DND-41 (cell line): ENCODE data around the gene HIVEP2.

ENCODE experiments used
- ATAC-seq: fragments of 200-7000 bp; cut with Tn5 transposase; 3 replicates; pipeline ENCODE4 v1.9.1; 2021; ENCODE audit warnings: low read depth; ENCODE audit not compliant: insufficient read depth
- DNase-seq: peaks from one replicate; pipeline ENCODE4 v3.0.0-alpha.2; 2020
- H2AFZ ChIP-seq: 2 replicates; pipeline ENCODE4 v1.6.0; 2012; ENCODE audit warnings: low read depth, low read length
- H3K27ac ChIP-seq: 2 replicates; pipeline ENCODE4 v1.5.1; 2012; ENCODE audit warnings: low read length, inconsistent platforms
- H3K27me3 ChIP-seq: fragments of 200-600 bp; sonication (generic); 2 replicates; pipeline ENCODE4 v1.6.0; 2012; ENCODE audit warnings: low read length, mild to moderate bottlenecking, inconsistent platforms; ENCODE audit not compliant: insufficient read depth, poor library complexity
- H3K36me3 ChIP-seq: 2 replicates; pipeline ENCODE4 v1.5.1; 2012; ENCODE audit warnings: low read length, inconsistent platforms; ENCODE audit not compliant: insufficient read depth
- H3K4me1 ChIP-seq: 2 replicates; pipeline ENCODE4 v1.5.1; 2012; ENCODE audit warnings: mild to moderate bottlenecking, low read length; ENCODE audit not compliant: insufficient read depth
- H3K4me2 ChIP-seq: 2 replicates; pipeline ENCODE4 v1.6.0; 2012; ENCODE audit warnings: mild to moderate bottlenecking, moderate library complexity, low read length, inconsistent platforms; ENCODE audit not compliant: insufficient read depth
- H3K4me3 ChIP-seq, 2 experiments: fragments of 200-600 bp in 1 of 2; shearing (Covaris generic) in 1 of 2; 2 replicates each; pipeline ENCODE4 v1.5.1; 2012 to 2016; ENCODE audit warnings: inconsistent platforms in 2 of 2, low read length in 2 of 2, mild to moderate bottlenecking in 2 of 2, low read depth in 1 of 2, moderate library complexity in 1 of 2
- H3K79me2 ChIP-seq: 2 replicates; pipeline ENCODE4 v1.6.0; 2012; ENCODE audit warnings: low read length, inconsistent platforms; ENCODE audit not compliant: insufficient read depth
- H3K9ac ChIP-seq: 2 replicates; pipeline ENCODE4 v1.6.0; 2012; ENCODE audit warnings: low read depth, mild to moderate bottlenecking, inconsistent platforms, low read length, moderate library complexity
- H3K9me3 ChIP-seq: 2 replicates; pipeline ENCODE4 v1.5.1; 2012; ENCODE audit warnings: low read length, moderate library complexity, mild to moderate bottlenecking, inconsistent platforms; ENCODE audit not compliant: insufficient read depth, severe bottlenecking
- H4K20me1 ChIP-seq: 2 replicates; pipeline ENCODE4 v1.6.0; 2012; ENCODE audit warnings: low read length; ENCODE audit not compliant: insufficient read depth
- CTCF ChIP-seq: IDR thresholded peaks from 2 replicates; pipeline ENCODE4 v1.5.1; 2012; ENCODE audit warnings: borderline replicate concordance, low read length, moderate library complexity, mild to moderate bottlenecking; ENCODE audit not compliant: poor library complexity, severe bottlenecking; ENCODE audit errors: extremely low read depth
- EZH2 ChIP-seq: IDR thresholded peaks from 3 replicates; pipeline ENCODE4 v1.6.1; 2012; ENCODE audit warnings: borderline replicate concordance, low read depth, mild to moderate bottlenecking, moderate library complexity, low read length, inconsistent platforms; ENCODE audit not compliant: severe bottlenecking

The HIVEP2 gene

GRCh38 chr6:142833798-142834197 is 111.2 kb downstream of the HIVEP2 start:
- ATAC-seq, result no peak
- Histone ChIP-seq H3K9ac (no peak overlapping the region), H2AFZ (no peak overlapping the region), H3K9me3 (no peaks in the 10 kb centered on the region), H3K27me3 (no peaks in the 10 kb centered on the region), H3K4me3 (no peak overlapping the region), H3K27ac (no peak overlapping the region), H3K36me3 (0 out of 2 replicates have a peak, but pooled peaks cover 7% of the 10 kb centered on the region), H3K79me2 (no peaks in the 10 kb centered on the region), H3K4me2 (no peak overlapping the region), H3K4me1 (no peaks in the 10 kb centered on the region), H4K20me1 (no peaks in the 10 kb centered on the region)
- DNase-seq, result no peak
- TF ChIP-seq EZH2, result no peak
- TF ChIP-seq CTCF, result no peak

- Histone ChIP-seq H4K20me1 (no peaks in the 10 kb centered on the region), H2AFZ (no peak overlapping the region), H3K4me2 (no peak overlapping the region), H3K27ac (no peak overlapping the region), H3K4me3 (no peak overlapping the region), H3K27me3 (no peaks in the 10 kb centered on the region), H3K36me3 (0 out of 2 replicates have a peak, but pooled peaks cover 7% of the 10 kb centered on the region), H3K9ac (no peak overlapping the region), H3K79me2 (no peaks in the 10 kb centered on the region), H3K4me1 (no peaks in the 10 kb centered on the region), H3K9me3 (no peaks in the 10 kb centered on the region)
- DNase-seq, result no peak
- ATAC-seq, result no peak
- TF ChIP-seq EZH2, result no peak
- TF ChIP-seq CTCF, result no peak
These were observed 111.9 kb downstream of the HIVEP2 start for GRCh38 chr6:142833054-142833453.

- DNase-seq, result no peak
- Histone ChIP-seq H3K4me2 (no peak overlapping the region), H3K9ac (no peak overlapping the region), H3K4me1 (no peaks in the 10 kb centered on the region), H3K4me3 (no peak overlapping the region), H3K27ac (no peak overlapping the region), H3K27me3 (no peaks in the 10 kb centered on the region), H3K9me3 (no peaks in the 10 kb centered on the region), H2AFZ (no peak overlapping the region), H4K20me1 (no peaks in the 10 kb centered on the region), H3K79me2 (no peaks in the 10 kb centered on the region), H3K36me3 (0 out of 2 replicates have a peak, but pooled peaks cover 7% of the 10 kb centered on the region)
- no peak for ATAC-seq
- TF ChIP-seq EZH2, result no peak
- no peak for TF ChIP-seq CTCF
These were observed 114.2 kb downstream of the HIVEP2 start for GRCh38 chr6:142830807-142831206.
